Lower leg skin (tissue), 4 donors: ENCODE results near the gene PLA2G2F. TPM values are rescaled to one million over a fixed set of nuclear protein-coding genes. Genes with fewer than 3 reads are reported as not detected.

Experiments used
- DNase-seq, 2 donors: peaks; one replicate each; pipeline ENCODE4 v3.0.0-alpha.2; 2019; ENCODE audit warnings: low spot score in 2 of 2
- H3K4me3 ChIP-seq: fragments of 200-600 bp; sonication (generic); 2 replicates; pipeline ENCODE4 v1.5.1; 2017; ENCODE audit warnings: mild to moderate bottlenecking, low read depth; ENCODE audit not compliant: poor library complexity, severe bottlenecking
- CTCF ChIP-seq, 3 donors: fragments of 450-650 bp; IDR thresholded peaks; one replicate each; pipeline ENCODE4 v1.5.1; 2016; ENCODE audit warnings: antibody characterized with exemption in 3 of 3, mild to moderate bottlenecking in 3 of 3, moderate library complexity in 2 of 3
- POLR2A ChIP-seq, 2 donors: fragments of 450-650 bp; IDR thresholded peaks; one replicate each; pipeline ENCODE4 v1.6.1; 2016 to 2017; ENCODE audit warnings: antibody characterized with exemption in 2 of 2, mild to moderate bottlenecking in 1 of 2, moderate library complexity in 1 of 2
- WGBS, 2 donors: methylation state at CpG; one replicate each; pipeline ENCODE4 v1.1.5; 2018; 5-methylcytosine and 5-hydroxymethylcytosine counted together
- intact Hi-C: fragments of 100-400 bp; cut with DNase I; formaldehyde crosslinking; loops from one replicate; pipeline ENCODE4 v1.15.0; 2023; ENCODE audit warnings: low total_unique reads
- total RNA-seq, 4 donors: library from RNA; depleted of rRNA; stranded (reverse); fragments of >200 nt; gene quantifications; one replicate each; pipeline ENCODE4 v1.1.0, GENCODE V29; 2016

Gene PLA2G2F
- total RNA-seq, 4 donors from 2014 or later, result 19.9 to 29.0 (median 24.6) TPM

- intact Hi-C loops, result loop anchor here (2.0 kb wide), 1 partner anchor 176 kb away; no protein-coding TSS in a partner anchor
- H3K4me3 ChIP-seq, result no peak overlapping the region
- DNase-seq, result no peak
- 89 to 95% methylated on average over 10 to 13 of the region's 13 CpGs for WGBS, 2 donors
- no peak for TF ChIP-seq POLR2A (IDR thresholded peaks at IDR 0.05)
- TF ChIP-seq CTCF (IDR thresholded peaks at IDR 0.05), result no peak
Observed at GRCh38 chr1:20148571-20149500, 9.7 kb downstream of the PLA2G2F start.

GRCh38 chr1:20149601-20150325 is 10.6 kb downstream of the PLA2G2F start:
- no peak for DNase-seq
- H3K4me3 ChIP-seq, result no peak overlapping the region
- intact Hi-C loops, result loop anchor here (2.0 to 5.0 kb wide), 3 partner anchors 47 to 232 kb away; no protein-coding TSS in a partner anchor
- WGBS, 2 donors, result 86 to 90% methylated on average over 25 to 27 of the region's 27 CpGs
- TF ChIP-seq POLR2A (IDR thresholded peaks at IDR 0.05) (no peak), CTCF (IDR thresholded peaks at IDR 0.05) (no peak)

- intact Hi-C loops, result loop anchor here (5.0 kb wide), 2 partner anchors 48 to 233 kb away; no protein-coding TSS in a partner anchor
- no peak for TF ChIP-seq POLR2A (IDR thresholded peaks at IDR 0.05)
- no peak for TF ChIP-seq CTCF (IDR thresholded peaks at IDR 0.05)
- WGBS, 2 donors, result 90 to 94% methylated on average over 8 of the region's 8 CpGs
- H3K4me3 ChIP-seq, result no peak overlapping the region
- DNase-seq, result no peak
Observed at GRCh38 chr1:20150326-20150705, 11.2 kb downstream of the PLA2G2F start.

GRCh38 chr1:20150969-20151368 is 11.8 kb downstream of the PLA2G2F start:
- TF ChIP-seq CTCF (IDR thresholded peaks at IDR 0.05) (no peak), POLR2A (IDR thresholded peaks at IDR 0.05) (no peak)
- DNase-seq, result no peak
- intact Hi-C loops, result loop anchor here (5.0 kb wide), 2 partner anchors 49 to 234 kb away; no protein-coding TSS in a partner anchor
- WGBS, 2 donors, result 89 to 91% methylated on average over 6 of the region's 6 CpGs
- no peak overlapping the region for H3K4me3 ChIP-seq

GRCh38 chr1:20151906-20152598 is 12.9 kb downstream of the PLA2G2F start:
- TF ChIP-seq POLR2A (IDR thresholded peaks at IDR 0.05) (no peak), CTCF (IDR thresholded peaks at IDR 0.05) (peak in 2 of 3 donors; percentile 32 to 76)
- 3 to 5% methylated on average over 15 to 29 of the region's 29 CpGs for WGBS, 2 donors
- peak; percentile 73 to 97 for DNase-seq
- intact Hi-C loops, result loop anchor here (5.0 kb wide), 2 partner anchors 50 to 235 kb away; no protein-coding TSS in a partner anchor
- H3K4me3 ChIP-seq, result no peak overlapping the region
